Coronary artery (tissue), 2 donors: ENCODE data around the gene C1QTNF5.

Experiments used
- DNase-seq: peaks from one replicate; pipeline ENCODE4 v3.0.0-alpha.2; 2017; ENCODE audit warnings: low spot score
- H3K27ac ChIP-seq, 2 donors: fragments of 200-600 bp; sonication (generic); one replicate each; pipeline ENCODE4 v1.5.1; 2016 to 2019
- H3K4me3 ChIP-seq: fragments of 200-600 bp; sonication (generic); 2 replicates; pipeline ENCODE4 v1.5.1; 2016; ENCODE audit warnings: mild to moderate bottlenecking, moderate library complexity
- TF ChIP-seq, protein P1 (sequence below): fragments of 200-600 bp; sonication (generic); IDR thresholded peaks from one replicate; pipeline ENCODE4 v1.5.1; 2019; ENCODE audit warnings: antibody characterized with exemption

C1QTNF5 gene

GRCh38 chr11:119338965-119339588 is 1.6 kb downstream of the C1QTNF5 start:
- H3K27ac ChIP-seq: peak overlapping the region; percentile 77 to 91
- H3K4me3 ChIP-seq: peak overlapping the region; percentile 90
- TF ChIP-seq, protein P1, sequence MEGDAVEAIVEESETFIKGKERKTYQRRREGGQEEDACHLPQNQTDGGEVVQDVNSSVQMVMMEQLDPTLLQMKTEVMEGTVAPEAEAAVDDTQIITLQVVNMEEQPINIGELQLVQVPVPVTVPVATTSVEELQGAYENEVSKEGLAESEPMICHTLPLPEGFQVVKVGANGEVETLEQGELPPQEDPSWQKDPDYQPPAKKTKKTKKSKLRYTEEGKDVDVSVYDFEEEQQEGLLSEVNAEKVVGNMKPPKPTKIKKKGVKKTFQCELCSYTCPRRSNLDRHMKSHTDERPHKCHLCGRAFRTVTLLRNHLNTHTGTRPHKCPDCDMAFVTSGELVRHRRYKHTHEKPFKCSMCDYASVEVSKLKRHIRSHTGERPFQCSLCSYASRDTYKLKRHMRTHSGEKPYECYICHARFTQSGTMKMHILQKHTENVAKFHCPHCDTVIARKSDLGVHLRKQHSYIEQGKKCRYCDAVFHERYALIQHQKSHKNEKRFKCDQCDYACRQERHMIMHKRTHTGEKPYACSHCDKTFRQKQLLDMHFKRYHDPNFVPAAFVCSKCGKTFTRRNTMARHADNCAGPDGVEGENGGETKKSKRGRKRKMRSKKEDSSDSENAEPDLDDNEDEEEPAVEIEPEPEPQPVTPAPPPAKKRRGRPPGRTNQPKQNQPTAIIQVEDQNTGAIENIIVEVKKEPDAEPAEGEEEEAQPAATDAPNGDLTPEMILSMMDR: no peak
- no peak for DNase-seq

DNA sequence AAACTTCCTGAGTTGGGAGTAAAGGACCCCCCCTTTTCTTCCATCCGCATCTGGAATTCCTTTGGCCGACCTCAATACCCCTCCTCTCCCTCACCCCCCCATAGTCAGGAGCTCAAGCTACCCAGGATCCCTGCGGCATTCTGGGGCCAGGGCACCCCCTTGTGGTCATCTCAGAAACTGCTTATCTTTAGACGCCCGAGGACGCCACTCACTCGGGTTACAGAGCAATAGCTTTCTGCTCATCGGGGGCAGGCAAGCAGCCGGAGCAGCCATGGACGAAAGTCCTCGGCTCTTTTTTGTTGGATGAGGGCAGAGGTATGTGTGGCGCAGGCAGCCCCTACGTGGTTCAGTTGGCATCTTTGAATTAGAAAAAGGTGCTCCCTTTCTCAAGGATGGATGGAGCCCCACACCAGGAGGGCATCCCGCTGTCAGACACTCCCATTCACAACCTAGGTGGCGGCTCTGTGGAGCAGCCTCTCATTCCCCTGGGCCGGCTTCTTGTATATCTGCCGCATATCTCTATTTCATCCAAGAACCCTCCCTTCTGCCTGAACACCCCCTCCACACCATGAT is 2.3 kb downstream of the C1QTNF5 start:
- Histone ChIP-seq H3K27ac (peak overlapping the region; percentile 23 to 91), H3K4me3 (peak overlapping the region; percentile 46)
- TF ChIP-seq, protein P1: peak; percentile 75
- peak; percentile 88 for DNase-seq

- Histone ChIP-seq H3K27ac (peak overlapping the region; percentile 23 to 91), H3K4me3 (no peak overlapping the region)
- DNase-seq: peak; percentile 74
- TF ChIP-seq, protein P1: no peak
These were observed 2.9 kb downstream of the C1QTNF5 start for GRCh38 chr11:119337581-119338317.

GRCh38 chr11:119336744-119337469 is 3.8 kb downstream of the C1QTNF5 start:
- DNase-seq: peak; percentile 68
- TF ChIP-seq, protein P1: no peak
- no peak overlapping the region for H3K27ac ChIP-seq
- no peak overlapping the region for H3K4me3 ChIP-seq

DNA sequence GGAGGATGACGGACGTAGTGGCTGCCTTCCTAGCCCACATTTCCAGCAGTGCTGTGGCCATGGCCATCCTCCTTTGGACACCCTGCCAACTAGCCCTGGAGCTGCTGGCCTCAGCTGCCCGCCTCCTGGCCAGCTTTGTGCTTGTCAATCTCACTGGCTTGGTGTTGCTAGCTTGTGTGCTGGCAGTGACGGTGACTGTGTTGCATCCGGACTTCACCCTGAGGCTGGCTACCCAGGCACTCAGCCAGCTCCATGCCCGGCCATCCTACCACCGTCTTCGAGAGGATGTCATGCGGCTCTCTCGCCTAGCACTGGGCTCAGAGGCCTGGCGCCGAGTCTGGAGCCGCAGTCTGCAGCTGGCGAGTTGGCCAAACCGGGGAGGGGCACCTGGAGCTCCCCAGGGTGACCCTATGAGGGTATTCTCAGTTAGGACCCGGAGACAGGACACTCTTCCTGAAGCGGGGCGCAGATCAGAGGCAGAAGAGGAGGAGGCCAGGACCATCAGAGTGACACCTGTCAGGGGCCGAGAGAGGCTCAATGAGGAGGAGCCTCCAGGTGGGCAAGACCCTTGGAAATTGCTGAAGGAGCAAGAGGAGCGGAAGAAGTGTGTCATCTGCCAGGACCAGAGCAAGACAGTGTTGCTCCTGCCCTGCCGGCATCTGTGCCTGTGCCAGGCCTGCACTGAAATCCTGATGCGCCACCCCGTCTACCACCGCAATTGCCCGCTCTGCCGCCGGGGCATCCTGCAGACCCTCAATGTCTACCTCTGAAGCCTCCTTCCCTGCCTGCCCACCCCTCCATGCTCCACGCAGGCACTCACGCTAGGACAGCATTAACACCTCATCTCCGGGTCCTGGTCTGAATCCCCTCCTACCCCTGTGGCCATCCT is 4.8 kb downstream of the C1QTNF5 start:
- DNase-seq: peak; percentile 69
- TF ChIP-seq, protein P1: no peak
- Histone ChIP-seq H3K4me3 (peak overlapping the region; percentile 98), H3K27ac (no peak overlapping the region)

DNA sequence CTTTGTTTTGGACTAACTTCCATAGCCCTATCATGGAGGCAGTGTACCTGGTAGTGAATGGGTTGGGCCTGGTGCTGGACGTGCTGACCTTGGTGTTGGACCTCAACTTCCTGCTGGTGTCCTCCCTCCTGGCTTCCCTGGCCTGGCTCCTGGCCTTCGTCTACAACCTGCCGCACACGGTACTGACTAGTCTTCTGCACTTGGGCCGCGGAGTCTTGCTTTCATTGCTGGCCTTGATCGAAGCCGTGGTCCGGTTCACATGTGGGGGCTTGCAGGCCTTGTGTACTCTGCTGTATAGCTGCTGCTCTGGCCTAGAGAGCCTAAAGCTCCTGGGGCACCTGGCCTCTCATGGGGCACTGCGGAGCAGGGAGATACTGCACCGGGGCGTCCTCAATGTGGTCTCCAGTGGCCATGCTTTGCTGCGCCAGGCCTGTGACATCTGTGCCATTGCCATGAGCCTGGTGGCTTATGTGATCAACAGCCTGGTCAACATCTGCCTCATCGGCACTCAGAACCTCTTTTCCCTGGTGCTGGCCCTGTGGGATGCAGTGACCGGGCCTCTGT is 5.5 kb downstream of the C1QTNF5 start:
- H3K4me3 ChIP-seq: peak overlapping the region; percentile 98
- TF ChIP-seq, protein P1: no peak
- no peak overlapping the region for H3K27ac ChIP-seq
- peak; percentile 69 for DNase-seq
